Nephron (organoid): ENCODE results near the gene DOCK10.

Source experiments
- H3K27ac Mint-ChIP-seq, 3 experiments: 2 replicates each; pipeline ENCODE4 v1.8.0; 2020; ENCODE audit warnings: mixed read lengths in 3 of 3, mild to moderate bottlenecking in 2 of 3, moderate library complexity in 1 of 3
- H3K27me3 Mint-ChIP-seq: 2 replicates; pipeline ENCODE4 v1.8.0; 2021; ENCODE audit warnings: low read depth, mild to moderate bottlenecking, moderate library complexity, mixed read lengths
- H3K36me3 Mint-ChIP-seq: 2 replicates; pipeline ENCODE4 v1.8.0; 2020; ENCODE audit warnings: low read depth, mixed read lengths
- H3K4me1 Mint-ChIP-seq: 2 replicates; pipeline ENCODE4 v1.8.0; 2020; ENCODE audit warnings: mixed read lengths
- H3K4me3 Mint-ChIP-seq, 3 experiments: 2 replicates each; pipeline ENCODE4 v1.8.0; 2020; ENCODE audit warnings: mild to moderate bottlenecking in 3 of 3, mixed read lengths in 3 of 3, moderate library complexity in 2 of 3
- H3K9me3 Mint-ChIP-seq: 2 replicates; pipeline ENCODE4 v1.8.0; 2020; ENCODE audit warnings: mixed read lengths
- TF ChIP-seq, protein P1 (sequence below), 3 experiments: fragments of 200-600 bp; sonication (generic); IDR thresholded peaks; one replicate each; pipeline ENCODE4 v1.5.0; 2021; ENCODE audit warnings: antibody characterized with exemption in 3 of 3; ENCODE audit not compliant: unreplicated experiment in 3 of 3

DOCK10 gene

GRCh38 chr2:224990710-224991109, 51.6 kb downstream of the DOCK10 start:
- no peak overlapping the region for H3K27ac Mint-ChIP-seq
- no peak overlapping the region for H3K4me3 Mint-ChIP-seq
- peaks cover 20% of the 10 kb centered on the region for H3K4me1 Mint-ChIP-seq
- TF ChIP-seq, protein P1, sequence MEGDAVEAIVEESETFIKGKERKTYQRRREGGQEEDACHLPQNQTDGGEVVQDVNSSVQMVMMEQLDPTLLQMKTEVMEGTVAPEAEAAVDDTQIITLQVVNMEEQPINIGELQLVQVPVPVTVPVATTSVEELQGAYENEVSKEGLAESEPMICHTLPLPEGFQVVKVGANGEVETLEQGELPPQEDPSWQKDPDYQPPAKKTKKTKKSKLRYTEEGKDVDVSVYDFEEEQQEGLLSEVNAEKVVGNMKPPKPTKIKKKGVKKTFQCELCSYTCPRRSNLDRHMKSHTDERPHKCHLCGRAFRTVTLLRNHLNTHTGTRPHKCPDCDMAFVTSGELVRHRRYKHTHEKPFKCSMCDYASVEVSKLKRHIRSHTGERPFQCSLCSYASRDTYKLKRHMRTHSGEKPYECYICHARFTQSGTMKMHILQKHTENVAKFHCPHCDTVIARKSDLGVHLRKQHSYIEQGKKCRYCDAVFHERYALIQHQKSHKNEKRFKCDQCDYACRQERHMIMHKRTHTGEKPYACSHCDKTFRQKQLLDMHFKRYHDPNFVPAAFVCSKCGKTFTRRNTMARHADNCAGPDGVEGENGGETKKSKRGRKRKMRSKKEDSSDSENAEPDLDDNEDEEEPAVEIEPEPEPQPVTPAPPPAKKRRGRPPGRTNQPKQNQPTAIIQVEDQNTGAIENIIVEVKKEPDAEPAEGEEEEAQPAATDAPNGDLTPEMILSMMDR (IDR thresholded peaks at IDR 0.05; ENCODE audit: unreplicated experiment in 3 of 3) = no peak
- no peaks in the 10 kb centered on the region for H3K9me3 Mint-ChIP-seq
- no peaks in the 10 kb centered on the region for H3K36me3 Mint-ChIP-seq
- no peaks in the 10 kb centered on the region for H3K27me3 Mint-ChIP-seq

GRCh38 chr2:224987733-224988132, 54.5 kb downstream of the DOCK10 start:
- Mint-ChIP-seq H3K4me1 (peaks cover 38% of the 10 kb centered on the region), H3K4me3 (no peak overlapping the region)

DNA sequence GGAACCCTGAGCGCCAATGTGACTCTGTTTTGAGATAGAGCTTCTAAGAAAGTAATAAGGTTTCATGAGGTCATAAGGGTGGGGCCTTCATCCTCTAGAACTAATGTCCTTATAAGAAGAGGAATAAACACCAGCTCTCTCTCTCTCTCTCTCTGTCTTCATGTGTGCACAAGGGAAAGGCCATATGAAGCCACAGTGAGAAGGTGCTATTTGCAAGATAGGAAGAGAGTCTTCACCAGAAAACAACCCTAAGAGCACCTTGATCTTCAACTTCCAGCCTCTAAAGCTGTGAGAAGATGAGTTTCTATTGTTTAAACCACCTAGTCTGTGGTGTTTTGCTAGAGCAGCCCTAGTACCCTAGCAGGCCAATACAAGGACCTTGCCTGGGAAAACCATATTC, 55.8 kb downstream of the DOCK10 start:
- no peak overlapping the region for H3K4me3 Mint-ChIP-seq
- H3K36me3 Mint-ChIP-seq = no peaks in the 10 kb centered on the region
- H3K4me1 Mint-ChIP-seq = peaks cover 32% of the 10 kb centered on the region
- H3K27ac Mint-ChIP-seq = no peak overlapping the region
- H3K9me3 Mint-ChIP-seq = no peaks in the 10 kb centered on the region
- H3K27me3 Mint-ChIP-seq = no peaks in the 10 kb centered on the region
- TF ChIP-seq, protein P1 (IDR thresholded peaks at IDR 0.05; ENCODE audit: unreplicated experiment in 3 of 3) = no peak

More at GRCh38 chr2:224987733-224988132, 54.5 kb downstream of the DOCK10 start:
- TF ChIP-seq, protein P1 (IDR thresholded peaks at IDR 0.05; ENCODE audit: unreplicated experiment in 3 of 3) = no peak
- Mint-ChIP-seq H3K9me3 (no peaks in the 10 kb centered on the region), H3K36me3 (no peaks in the 10 kb centered on the region), H3K27ac (no peak overlapping the region), H3K27me3 (no peaks in the 10 kb centered on the region)

GRCh38 chr2:224984637-224985036, 57.6 kb downstream of the DOCK10 start:
- Mint-ChIP-seq H3K4me3 (peak overlapping the region in 1 of 3 experiments; percentile 54), H3K27ac (peak overlapping the region; percentile 97), H3K27me3 (no peaks in the 10 kb centered on the region), H3K36me3 (no peaks in the 10 kb centered on the region), H3K4me1 (peaks cover 24% of the 10 kb centered on the region), H3K9me3 (no peaks in the 10 kb centered on the region)
- TF ChIP-seq, protein P1 (IDR thresholded peaks at IDR 0.05; ENCODE audit: unreplicated experiment in 3 of 3) = no peak

- Mint-ChIP-seq H3K9me3 (no peaks in the 10 kb centered on the region), H3K27me3 (no peaks in the 10 kb centered on the region), H3K27ac (peak overlapping the region; percentile 97), H3K36me3 (no peaks in the 10 kb centered on the region), H3K4me1 (peaks cover 22% of the 10 kb centered on the region), H3K4me3 (peak overlapping the region in 1 of 3 experiments; percentile 54)
- TF ChIP-seq, protein P1 (IDR thresholded peaks at IDR 0.05; ENCODE audit: unreplicated experiment in 3 of 3) = no peak
Observed at GRCh38 chr2:224983712-224984554, 58.3 kb downstream of the DOCK10 start.
